Measurements from ENCODE around the gene ARMH2.

DNA sequence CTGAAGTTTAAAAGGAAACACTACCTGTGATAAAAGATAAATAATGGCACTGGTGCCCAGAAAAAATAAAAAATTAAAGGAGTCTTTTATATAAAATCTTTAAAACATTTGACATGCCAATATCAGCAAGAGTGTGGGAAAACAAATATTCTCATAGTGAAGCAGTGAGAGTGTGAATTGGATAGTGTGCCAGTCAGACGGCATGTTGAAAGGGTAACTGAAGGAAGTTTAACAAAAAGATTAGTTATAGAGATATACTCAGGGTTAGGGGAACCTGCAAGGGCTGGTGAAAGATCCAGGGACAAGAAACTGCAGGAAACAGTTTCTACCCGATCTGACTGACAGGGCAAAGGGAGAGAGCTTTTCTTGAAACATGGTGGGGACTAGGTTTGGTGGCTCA, 46.2 kb downstream of the ARMH2 start:
- TF ChIP-seq ISL1 (CRISPR knock-in tag; IDR thresholded peaks at IDR 0.05), result no peak
- TF ChIP-seq, protein P1, sequence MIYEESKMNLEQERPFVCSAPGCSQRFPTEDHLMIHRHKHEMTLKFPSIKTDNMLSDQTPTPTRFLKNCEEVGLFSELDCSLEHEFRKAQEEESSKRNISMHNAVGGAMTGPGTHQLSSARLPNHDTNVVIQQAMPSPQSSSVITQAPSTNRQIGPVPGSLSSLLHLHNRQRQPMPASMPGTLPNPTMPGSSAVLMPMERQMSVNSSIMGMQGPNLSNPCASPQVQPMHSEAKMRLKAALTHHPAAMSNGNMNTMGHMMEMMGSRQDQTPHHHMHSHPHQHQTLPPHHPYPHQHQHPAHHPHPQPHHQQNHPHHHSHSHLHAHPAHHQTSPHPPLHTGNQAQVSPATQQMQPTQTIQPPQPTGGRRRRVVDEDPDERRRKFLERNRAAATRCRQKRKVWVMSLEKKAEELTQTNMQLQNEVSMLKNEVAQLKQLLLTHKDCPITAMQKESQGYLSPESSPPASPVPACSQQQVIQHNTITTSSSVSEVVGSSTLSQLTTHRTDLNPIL (CRISPR knock-in tag; IDR thresholded peaks at IDR 0.05; ENCODE audit: low read depth), result no peak
- TF ChIP-seq, protein P2, sequence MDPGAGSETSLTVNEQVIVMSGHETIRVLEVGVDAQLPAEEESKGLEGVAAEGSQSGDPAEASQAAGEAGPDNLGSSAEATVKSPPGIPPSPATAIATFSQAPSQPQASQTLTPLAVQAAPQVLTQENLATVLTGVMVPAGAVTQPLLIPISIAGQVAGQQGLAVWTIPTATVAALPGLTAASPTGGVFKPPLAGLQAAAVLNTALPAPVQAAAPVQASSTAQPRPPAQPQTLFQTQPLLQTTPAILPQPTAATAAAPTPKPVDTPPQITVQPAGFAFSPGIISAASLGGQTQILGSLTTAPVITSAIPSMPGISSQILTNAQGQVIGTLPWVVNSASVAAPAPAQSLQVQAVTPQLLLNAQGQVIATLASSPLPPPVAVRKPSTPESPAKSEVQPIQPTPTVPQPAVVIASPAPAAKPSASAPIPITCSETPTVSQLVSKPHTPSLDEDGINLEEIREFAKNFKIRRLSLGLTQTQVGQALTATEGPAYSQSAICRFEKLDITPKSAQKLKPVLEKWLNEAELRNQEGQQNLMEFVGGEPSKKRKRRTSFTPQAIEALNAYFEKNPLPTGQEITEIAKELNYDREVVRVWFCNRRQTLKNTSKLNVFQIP (CRISPR knock-in tag; IDR thresholded peaks at IDR 0.05; ENCODE audit: borderline replicate concordance, low read depth), result no peak
- no peak for TF ChIP-seq PPARA (CRISPR knock-in tag; IDR thresholded peaks at IDR 0.05; ENCODE audit: borderline replicate concordance)
- TF ChIP-seq, protein P3, sequence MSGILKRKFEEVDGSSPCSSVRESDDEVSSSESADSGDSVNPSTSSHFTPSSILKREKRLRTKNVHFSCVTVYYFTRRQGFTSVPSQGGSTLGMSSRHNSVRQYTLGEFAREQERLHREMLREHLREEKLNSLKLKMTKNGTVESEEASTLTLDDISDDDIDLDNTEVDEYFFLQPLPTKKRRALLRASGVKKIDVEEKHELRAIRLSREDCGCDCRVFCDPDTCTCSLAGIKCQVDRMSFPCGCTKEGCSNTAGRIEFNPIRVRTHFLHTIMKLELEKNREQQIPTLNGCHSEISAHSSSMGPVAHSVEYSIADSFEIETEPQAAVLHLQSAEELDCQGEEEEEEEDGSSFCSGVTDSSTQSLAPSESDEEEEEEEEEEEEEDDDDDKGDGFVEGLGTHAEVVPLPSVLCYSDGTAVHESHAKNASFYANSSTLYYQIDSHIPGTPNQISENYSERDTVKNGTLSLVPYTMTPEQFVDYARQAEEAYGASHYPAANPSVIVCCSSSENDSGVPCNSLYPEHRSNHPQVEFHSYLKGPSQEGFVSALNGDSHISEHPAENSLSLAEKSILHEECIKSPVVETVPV (CRISPR knock-in tag; IDR thresholded peaks at IDR 0.05), result no peak
- no peak for TF ChIP-seq TCF4 (CRISPR knock-in tag; IDR thresholded peaks at IDR 0.05; ENCODE audit: borderline replicate concordance)
- TF ChIP-seq SNAI2 (CRISPR knock-in tag; IDR thresholded peaks at IDR 0.05), result no peak
- no peak for TF ChIP-seq ZNF70 (CRISPR knock-in tag; IDR thresholded peaks at IDR 0.05)
- TF ChIP-seq ZFP30 (CRISPR knock-in tag; IDR thresholded peaks at IDR 0.05), result no peak

All from SK-N-SH treated with all-trans-retinoic acid at 6 μM for 48 hours (cell line).